Neural crest cell (in vitro differentiated cells): ENCODE results near the gene ADAMTS2. TPM values are rescaled to one million over a fixed set of nuclear protein-coding genes. Genes with fewer than 3 reads are reported as not detected.

ENCODE experiments used
- DNase-seq: peaks from one replicate; pipeline ENCODE4 v3.0.0; 2021; ENCODE audit warnings: low read depth, mixed read lengths, low spot score
- H3K27ac Mint-ChIP-seq: one replicate; pipeline ENCODE4 v1.8.0; 2021; ENCODE audit warnings: mild to moderate bottlenecking, mixed read lengths; ENCODE audit not compliant: unreplicated experiment
- H3K27me3 Mint-ChIP-seq: 2 replicates; pipeline ENCODE4 v1.8.0; 2021; ENCODE audit warnings: low read depth, mild to moderate bottlenecking, mixed read lengths
- H3K36me3 Mint-ChIP-seq: 2 replicates; pipeline ENCODE4 v1.8.0; 2021; ENCODE audit warnings: low read depth, mild to moderate bottlenecking, mixed read lengths
- H3K4me1 Mint-ChIP-seq: 2 replicates; pipeline ENCODE4 v1.8.0; 2021; ENCODE audit warnings: mixed read lengths
- H3K4me3 Mint-ChIP-seq: one replicate; pipeline ENCODE4 v1.8.0; 2021; ENCODE audit warnings: mild to moderate bottlenecking, mixed read lengths
- H3K9me3 Mint-ChIP-seq: 2 replicates; pipeline ENCODE4 v1.8.0; 2021; ENCODE audit warnings: mixed read lengths
- total RNA-seq: library from RNA; stranded (reverse); gene quantifications from 2 replicates; pipeline ENCODE4 v1.2.1, GENCODE V29; 2021
- TF ChIP-seq, protein P1 (sequence below): fragments of 200-600 bp; sonication (generic); conservative IDR thresholded peaks from 2 replicates; pipeline ENCODE4 v1.5.0; 2021; ENCODE audit warnings: antibody characterized with exemption, mild to moderate bottlenecking

ADAMTS2 gene
- total RNA-seq, 1 donor from 2014 or later: 1.5 TPM

DNA sequence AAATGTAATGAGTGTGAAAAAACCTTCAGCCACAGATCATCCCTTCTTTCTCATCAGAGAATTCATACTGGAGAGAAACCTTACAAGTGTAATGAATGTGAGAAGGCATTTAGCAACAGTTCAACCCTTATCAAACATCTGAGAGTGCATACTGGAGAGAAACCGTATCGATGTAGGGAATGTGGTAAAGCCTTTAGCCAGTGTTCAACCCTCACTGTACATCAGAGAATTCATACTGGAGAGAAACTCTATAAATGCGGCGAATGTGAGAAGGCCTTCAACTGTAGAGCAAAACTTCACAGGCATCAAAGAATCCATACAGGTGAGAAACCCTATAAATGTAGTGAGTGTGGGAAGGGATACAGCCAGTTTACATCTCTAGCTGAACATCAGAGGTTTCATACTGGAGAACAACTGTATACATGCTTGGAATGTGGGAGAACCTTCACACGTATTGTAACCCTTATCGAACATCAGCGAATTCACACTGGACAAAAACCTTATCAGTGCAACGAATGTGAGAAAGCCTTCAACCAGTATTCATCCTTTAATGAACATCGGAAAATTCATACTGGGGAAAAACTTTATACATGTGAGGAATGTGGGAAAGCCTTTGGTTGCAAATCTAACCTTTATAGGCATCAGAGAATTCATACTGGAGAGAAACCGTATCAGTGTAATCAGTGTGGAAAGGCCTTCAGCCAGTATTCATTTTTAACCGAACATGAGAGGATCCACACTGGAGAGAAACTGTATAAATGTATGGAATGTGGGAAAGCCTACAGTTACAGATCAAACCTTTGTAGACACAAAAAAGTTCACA is 265.9 kb downstream of the ADAMTS2 start:
- DNase-seq: no peak
- H3K27ac Mint-ChIP-seq: no peak overlapping the region
- TF ChIP-seq, protein P1, sequence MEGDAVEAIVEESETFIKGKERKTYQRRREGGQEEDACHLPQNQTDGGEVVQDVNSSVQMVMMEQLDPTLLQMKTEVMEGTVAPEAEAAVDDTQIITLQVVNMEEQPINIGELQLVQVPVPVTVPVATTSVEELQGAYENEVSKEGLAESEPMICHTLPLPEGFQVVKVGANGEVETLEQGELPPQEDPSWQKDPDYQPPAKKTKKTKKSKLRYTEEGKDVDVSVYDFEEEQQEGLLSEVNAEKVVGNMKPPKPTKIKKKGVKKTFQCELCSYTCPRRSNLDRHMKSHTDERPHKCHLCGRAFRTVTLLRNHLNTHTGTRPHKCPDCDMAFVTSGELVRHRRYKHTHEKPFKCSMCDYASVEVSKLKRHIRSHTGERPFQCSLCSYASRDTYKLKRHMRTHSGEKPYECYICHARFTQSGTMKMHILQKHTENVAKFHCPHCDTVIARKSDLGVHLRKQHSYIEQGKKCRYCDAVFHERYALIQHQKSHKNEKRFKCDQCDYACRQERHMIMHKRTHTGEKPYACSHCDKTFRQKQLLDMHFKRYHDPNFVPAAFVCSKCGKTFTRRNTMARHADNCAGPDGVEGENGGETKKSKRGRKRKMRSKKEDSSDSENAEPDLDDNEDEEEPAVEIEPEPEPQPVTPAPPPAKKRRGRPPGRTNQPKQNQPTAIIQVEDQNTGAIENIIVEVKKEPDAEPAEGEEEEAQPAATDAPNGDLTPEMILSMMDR: no peak
- no peaks in the 10 kb centered on the region for H3K4me1 Mint-ChIP-seq
- H3K36me3 Mint-ChIP-seq: peaks cover 79% of the 10 kb centered on the region
- no peaks in the 10 kb centered on the region for H3K27me3 Mint-ChIP-seq
- H3K4me3 Mint-ChIP-seq: no peak overlapping the region
- peaks cover 42% of the 10 kb centered on the region for H3K9me3 Mint-ChIP-seq

DNA sequence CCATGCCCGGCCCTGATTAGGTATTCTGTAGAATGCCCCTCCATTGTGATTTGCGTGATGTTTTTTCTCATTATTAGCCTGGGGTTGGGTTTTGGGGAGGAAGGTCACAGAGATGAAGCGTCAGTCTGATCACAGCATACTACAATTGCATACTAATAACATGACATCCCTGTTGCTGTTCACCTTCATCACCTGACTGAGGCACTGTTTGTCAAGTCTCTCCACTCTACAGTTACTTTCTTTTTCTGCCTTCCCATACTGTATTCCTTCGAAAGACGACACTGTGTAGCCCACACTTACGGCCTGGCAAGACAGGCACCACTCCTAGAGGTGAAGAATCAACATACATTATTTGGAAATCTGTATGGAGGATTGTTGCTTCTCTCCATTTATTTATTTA is 279.6 kb downstream of the ADAMTS2 start:
- no peak for DNase-seq
- no peak overlapping the region for H3K27ac Mint-ChIP-seq
- H3K9me3 Mint-ChIP-seq: peaks cover 31% of the 10 kb centered on the region

DNA sequence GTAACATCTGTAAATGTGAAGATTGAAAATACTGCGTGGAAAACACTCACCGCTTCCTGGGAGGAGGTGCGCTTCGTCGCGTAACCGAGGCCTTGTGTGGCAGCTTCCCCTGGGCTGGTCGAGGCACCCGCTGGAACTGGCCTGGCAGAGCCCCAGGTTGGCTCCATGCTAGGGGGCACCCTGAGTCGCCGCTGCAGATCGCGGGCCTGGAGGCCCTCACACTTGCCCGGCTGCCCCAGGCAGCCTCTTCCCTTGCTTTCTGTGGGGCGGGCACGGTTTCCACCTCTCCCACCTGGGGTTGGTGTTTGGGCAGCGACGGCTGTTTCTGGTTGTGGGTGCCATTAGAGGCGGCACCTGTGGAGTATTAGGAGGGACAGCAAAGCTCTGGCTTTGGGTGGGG is 284.2 kb downstream of the ADAMTS2 start:
- Mint-ChIP-seq H3K27ac (no peak overlapping the region), H3K4me1 (peaks cover 2% of the 10 kb centered on the region), H3K4me3 (peak overlapping the region; percentile 84), H3K9me3 (peaks cover 28% of the 10 kb centered on the region), H3K36me3 (peaks cover 51% of the 10 kb centered on the region), H3K27me3 (peaks cover 4% of the 10 kb centered on the region)
- DNase-seq: no peak
- TF ChIP-seq, protein P1: no peak

More for the DNA sequence above, 279.6 kb downstream of the ADAMTS2 start:
- Mint-ChIP-seq H3K4me1 (no peaks in the 10 kb centered on the region), H3K36me3 (peaks cover 80% of the 10 kb centered on the region), H3K27me3 (no peaks in the 10 kb centered on the region), H3K4me3 (peak overlapping the region; percentile 16)
- TF ChIP-seq, protein P1: no peak

Other genes with a start within 250 kb of the ADAMTS2 start
- gene RUFY1, start 205.1 kb upstream of the ADAMTS2 start, total RNA-seq: 54.9 and 59.1 TPM in 2 replicates